Activated T-cell treated with anti-CD3 and anti-CD28 coated beads for 48 hours (primary cell): Measurements from ENCODE around the gene TKFC.

Experiments
- DNase-seq: peaks from one replicate; pipeline ENCODE4 v3.0.0-alpha.2; 2020; ENCODE audit warnings: low read depth

Gene TKFC, protein sequence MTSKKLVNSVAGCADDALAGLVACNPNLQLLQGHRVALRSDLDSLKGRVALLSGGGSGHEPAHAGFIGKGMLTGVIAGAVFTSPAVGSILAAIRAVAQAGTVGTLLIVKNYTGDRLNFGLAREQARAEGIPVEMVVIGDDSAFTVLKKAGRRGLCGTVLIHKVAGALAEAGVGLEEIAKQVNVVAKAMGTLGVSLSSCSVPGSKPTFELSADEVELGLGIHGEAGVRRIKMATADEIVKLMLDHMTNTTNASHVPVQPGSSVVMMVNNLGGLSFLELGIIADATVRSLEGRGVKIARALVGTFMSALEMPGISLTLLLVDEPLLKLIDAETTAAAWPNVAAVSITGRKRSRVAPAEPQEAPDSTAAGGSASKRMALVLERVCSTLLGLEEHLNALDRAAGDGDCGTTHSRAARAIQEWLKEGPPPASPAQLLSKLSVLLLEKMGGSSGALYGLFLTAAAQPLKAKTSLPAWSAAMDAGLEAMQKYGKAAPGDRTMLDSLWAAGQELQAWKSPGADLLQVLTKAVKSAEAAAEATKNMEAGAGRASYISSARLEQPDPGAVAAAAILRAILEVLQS

DNA sequence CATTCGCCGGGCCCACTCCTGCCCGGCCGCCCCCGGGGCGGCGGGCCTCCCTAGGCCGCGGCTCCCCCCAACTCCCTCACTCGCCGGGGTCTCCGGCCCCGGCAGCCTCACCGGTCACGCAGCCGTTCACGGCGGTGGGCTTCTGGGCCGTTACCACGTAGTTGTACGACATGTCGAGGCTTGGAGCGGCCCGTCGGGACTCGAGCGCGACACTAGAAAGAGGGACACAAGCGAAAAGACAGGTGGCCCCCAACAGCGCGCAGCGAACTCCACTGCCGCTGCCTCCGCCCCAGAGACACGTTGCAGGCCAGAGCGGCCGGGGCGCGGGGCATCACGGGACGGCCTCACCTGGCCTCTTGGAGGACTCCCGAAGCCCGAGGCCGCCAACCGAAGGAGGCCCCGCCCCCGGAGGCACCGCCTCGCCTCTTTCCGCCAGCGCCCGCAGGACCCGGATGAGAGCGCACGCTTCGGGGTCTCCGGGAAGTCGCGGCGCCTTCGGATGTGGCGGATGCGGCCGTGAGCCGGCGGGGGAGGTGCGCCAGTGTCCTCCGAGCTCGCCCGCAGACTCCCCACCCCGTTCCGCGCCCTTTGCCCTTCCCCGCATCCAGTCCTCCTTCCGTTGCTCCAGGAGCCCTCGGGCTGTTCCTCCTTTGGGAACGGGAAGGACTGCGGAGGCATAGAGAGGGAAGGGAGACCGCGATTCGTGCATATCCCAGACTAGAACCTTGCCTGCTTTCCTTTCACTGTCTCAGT, at the start of gene TKFC, which contains the start of gene DDB1:
TKFC (plus strand) TSS at position 432 of the 753 bp plus-strand sequence. CDS start 1,501 bp downstream, outside the sequence.
DDB1 (minus strand) TSS at position 309 of the 753 bp plus-strand sequence; CDS start at position 172, 137 bp downstream.
- peak; percentile 99 for DNase-seq

DNA sequence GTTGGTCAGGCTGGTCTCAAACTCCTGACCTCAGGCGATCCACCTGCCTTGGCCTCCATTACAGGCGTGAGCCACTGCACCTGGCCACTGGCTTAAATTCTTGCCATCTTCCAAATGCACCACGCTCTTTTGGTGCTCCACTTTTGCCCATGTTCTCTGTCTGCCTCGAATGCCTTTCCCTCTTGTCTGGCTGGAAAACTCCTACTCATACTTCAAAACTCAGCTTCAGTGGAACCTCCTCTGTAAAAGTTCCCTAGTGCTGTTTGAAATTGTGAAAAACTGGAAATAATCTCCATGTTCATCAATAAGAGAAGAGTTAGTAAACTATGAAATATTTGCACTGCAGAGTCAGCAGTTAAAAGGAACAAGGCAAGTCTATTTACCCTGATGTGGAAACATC, 49.4 kb upstream of the TKFC start:
- no peak for DNase-seq

DNA sequence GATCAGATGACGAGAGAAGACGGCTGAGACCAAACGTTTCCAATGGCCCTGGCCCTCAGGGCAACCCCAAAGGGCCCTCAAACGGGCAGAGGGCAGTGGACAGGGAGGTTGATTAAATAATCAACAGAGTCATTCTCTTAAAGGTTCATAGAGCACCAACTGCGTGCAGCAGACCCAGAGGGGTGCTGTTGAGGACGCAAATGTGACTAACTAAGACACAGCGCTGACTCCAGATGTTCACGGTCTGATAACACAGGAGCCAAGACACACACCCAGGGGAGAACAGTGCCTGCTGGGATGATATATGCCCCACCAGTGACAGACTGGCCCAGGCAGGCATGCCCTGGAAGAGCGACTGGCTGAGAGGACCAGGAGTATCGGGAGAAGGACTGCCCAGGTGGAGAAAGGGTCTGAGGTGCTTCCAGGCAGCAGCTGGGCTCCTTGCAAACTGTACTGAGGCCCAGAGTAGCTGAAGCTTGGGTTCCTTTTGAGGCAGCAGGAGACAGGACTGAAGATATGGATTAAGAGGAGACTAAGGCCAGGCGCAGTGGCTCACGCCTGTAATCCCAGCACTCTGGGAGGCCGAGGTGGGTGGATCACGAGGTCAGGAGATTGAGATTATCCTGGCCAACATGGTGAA, 45.6 kb upstream of the TKFC start:
- no peak for DNase-seq

DNA sequence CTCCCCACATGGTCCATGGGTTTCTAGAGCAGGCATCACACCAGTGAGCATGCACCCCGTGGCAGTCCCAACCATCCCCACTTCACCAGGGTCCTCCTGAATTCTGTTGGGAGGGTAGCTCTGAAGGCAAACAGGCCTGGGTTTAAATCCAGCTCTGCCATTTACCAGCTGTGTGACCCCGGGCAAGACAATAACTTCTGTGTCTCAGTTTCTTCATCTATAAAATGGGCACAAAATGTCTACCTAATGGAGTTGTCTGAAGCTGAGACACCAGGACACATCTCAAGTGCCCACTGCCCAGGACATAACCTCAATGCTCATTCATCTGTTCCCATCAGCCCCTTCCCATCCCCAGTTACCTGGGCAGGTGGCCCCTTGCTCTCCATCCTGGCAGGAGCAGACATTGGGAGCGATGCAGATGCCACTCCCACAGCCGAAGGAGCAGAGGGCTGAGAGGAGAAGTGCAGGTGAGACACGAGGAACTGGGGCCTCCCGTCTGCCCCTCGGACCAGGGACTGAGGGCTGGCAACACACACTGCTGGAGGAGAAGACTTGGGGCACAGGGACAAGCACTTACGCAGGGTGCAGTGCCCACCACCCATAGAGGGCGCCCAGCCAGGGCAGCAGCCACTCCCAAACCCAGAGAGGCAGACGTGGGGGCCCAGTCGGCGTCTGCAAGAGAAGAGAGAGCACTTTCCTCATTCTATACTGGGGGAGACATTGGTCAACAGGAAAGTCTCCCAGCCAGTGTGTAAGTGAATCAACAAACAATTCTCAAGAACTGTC, 41.9 kb upstream of the TKFC start:
- DNase-seq: peak; percentile 13

DNA sequence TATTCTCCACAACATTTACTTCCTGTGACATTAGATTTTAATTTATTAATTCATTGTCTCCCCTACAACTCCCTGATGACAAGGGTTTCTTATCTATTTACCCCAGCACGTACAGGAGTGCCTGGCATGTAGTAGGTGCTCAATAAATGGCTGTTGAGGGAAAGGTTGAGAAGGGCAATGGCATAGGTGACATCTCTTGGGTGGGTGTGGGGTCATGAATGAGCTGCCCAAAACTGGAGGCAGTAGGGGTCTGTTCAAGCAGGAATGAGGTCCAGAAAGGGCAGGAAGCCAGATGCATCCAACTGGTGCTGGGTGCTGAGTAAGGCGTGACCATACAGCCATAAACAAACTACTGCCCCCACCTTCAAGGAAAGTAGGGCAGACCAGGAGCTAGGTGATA, 40.7 kb upstream of the TKFC start:
- DNase-seq: no peak

DNA sequence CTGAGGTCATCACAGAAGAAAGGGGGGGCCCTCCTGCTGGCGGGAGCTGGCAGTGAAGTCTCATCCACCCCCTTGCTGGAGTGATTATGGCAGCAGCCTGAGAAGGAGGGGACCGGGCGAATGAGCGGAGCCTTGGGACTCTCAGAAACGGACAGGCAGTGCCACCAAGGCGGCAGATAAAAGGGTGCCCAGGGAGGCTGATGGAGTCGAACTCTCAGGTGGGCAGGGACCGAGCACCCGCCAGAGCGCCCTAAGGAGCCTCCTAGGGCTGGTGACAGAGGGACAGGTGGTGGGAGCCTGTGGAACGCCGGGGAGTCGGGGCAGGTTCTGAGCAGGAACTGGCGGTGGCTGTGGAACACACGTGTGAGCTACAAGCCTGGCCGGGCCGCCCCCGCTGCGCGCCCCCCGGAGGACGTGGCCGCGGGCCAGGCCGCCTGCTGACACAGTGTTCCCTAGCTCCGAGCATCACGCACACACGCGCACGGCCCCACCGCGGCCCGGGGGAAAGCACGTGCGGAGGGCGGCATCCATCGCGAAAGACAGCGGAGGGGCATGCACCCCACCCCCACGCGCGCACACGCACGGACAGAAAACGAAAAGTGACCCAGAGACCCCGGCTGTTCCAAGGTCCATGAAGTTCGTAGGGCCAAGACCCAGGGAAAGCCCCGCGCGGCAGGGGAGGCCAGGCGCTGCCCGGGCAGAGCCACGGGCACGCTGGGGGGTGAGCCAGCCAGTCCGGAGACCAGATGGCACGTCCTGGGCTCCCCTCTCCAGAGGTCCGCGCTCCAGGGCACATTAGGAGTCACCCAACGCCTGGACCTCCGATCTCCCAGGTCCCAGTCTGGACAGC, 38.9 kb upstream of the TKFC start:
- peak; percentile 55 for DNase-seq

DNA sequence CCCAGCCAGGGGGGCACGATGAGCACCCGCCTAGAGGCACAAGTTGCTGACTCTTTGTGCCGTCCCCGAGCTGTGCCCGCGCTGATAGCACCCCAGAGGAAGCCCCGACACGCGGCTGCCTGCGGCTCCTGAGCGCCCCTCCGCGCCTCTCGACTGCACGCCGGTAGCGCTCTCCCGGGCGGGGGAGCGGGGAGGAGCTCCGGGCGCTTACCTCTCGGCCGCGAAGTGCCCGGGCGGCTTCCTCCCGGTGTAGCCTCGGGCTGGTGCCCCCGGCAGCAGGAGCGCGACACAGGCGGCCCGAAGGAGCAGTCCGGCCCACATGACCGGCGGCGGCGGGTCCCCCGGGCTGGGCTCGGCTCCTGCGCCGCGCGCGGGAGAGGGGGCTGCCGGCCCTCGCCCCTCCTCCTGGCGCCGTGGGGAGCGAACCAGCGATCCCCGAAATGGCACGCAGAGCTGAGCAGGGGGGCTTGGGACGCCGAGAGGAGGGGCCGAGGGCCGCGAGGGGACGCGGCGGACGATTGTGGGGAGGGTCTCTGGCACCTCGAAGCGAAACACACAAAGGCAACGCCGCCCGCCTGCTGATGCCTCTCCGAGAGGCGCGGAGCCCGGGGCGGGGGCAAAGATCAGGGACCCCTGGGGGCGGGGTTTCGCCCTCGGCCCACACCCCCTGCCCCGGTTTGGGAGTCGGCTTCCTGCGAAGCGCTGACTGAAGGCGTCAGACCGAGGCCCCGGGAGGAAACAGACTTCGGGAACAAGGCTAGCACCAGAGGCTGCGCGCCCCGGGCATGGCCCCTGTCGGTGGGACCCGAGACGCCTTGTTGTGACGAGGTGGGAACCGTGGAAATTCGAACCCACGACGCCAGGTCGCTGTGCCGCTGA, 38.1 kb upstream of the TKFC start, which contains the start of gene VWCE:
VWCE (minus strand) TSS at position 600 of the 879 bp plus-strand sequence; CDS start at position 321, 279 bp downstream.
- DNase-seq: peak; percentile 77

DNA sequence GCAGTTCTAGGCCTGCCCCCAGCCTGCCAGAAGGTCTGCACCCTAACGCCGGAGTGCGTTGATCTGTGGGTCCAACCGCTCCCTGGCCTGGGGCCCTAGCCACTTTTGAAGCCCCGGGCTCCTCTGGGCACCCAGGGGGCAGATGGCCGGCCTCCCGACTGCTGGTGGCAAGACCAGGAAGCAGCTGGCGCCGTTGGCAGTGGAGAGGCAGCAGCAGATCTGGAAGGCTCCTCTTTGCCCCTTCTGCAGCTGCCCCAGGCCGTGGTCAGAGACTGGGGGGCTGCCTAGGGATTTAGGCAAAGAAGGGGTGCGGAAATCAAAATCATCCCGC, 37.5 kb upstream of the TKFC start:
- no peak for DNase-seq

DNA sequence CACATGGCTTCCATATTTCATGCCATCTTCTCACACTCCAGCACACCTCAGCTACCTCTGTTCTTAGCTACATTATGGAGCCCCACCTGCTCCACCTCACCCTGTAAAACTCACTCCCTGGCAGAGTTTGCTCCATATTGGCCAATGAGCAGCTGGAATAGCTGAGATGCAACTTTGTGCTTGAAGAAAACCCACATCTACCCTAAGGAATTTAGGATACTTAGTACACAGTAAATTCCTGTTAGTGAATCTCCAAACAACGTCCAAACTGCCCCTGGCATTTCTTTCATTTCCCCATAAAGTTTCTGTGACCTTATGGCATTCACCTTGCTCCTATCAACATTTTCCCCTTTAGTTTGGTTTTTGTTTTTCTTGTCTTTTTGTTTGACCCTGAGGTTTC, 35.7 kb upstream of the TKFC start:
- DNase-seq: no peak

DNA sequence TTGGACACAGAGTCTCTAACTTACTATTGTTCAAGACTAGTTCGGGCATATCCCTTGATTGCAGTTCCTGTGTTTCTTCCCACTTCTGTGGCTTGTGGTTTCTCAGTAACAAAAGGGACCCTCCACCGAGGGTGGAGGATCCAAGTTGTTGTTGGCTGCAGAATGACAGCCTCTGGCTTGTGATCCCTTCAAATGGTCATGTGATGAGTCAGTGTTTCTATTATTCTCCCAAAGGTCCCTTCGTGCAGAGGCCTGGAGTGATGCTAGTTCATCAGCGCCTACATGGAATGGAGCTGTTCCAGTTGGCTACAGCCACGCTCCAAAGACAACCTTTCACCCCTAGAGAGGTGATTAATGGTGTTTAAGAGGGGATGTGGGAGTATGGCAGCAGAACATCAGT, 35.3 kb upstream of the TKFC start:
- no peak for DNase-seq

DNA sequence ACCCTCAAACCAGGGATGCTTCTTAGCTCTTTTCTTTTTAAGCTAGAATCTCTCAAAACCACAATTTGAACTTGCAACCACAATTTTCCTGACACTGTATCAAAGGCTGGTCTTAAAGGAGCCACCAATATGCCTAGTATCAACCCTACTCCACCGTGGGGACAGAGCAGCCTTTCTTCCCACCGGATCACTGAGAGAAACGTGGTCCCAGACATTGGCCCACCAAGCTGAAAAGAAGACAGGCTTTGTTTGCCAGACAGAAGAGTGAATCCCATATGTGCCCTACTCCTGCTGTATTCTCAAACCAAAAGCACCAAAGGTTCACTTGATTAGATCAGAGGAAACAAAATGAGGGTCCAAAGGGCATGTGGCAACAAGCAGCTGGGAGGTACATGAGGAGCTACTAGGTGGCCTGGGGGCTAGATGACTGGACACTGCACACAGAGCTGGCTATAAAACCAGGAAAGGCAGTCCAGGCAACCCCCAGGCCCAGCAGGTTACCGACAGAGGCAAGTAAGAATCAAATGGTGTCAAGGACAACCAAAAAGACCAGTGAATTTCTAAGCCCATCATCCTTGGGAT, 34.3 kb upstream of the TKFC start:
- DNase-seq: no peak

DNA sequence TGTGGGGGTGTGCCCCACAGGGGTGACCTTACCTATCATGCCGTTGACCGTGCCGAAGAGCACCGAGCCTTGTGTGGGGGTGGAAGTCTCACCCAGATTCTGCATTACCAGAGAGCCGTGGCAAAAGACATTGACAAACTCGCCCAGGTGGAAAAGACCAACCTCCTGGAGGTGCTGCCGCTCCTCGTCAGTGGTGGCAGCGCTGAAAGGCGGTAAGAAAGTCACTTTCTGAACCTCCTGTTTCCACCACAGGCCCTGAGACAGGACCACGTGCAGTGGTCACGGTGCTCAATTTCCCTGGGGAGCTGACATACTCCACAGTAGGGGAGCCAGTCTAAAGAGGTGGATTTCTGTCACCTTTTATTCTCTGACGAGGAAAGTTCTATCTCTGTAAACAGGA, 30.5 kb upstream of the TKFC start:
- no peak for DNase-seq

DNA sequence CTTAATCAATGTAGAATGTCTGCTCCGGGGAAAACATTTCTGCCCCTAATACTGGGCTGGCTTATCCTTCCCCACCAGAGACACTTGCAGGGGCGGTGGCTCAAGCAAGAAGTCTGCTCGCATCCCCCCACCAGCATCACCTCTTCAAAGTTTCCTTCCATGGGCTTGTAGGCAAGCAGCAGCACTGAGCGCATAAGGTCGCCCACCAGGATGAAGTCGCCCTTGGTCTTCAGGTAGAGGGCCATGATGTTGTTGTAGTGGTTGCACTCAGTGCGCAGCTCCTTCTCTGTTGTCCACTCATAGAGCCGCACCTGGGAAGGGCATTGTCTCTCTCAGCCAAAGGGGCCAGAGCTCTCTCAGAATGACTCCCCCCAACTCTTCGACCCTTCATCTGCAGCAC, 29.3 kb upstream of the TKFC start:
- DNase-seq: no peak

DNA sequence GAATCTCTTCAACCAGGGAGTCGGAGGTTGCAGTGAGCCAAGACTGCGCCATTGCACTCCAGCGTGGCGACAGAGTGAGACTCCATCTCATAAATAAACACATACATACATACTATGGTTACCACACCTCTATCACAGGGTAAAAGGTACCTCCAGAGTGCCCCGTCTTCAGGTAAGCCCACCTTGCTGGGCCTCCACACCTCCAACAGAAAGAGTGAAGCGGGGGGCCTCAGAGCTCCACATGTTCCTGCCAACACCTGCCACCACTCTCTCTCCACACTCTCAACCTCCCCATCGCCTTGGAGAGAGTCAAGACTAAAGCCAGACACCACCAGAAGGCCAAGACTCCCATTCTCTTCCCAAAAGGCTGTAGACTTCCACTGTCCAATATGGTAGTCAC, 27.6 kb upstream of the TKFC start:
- DNase-seq: no peak

DNA sequence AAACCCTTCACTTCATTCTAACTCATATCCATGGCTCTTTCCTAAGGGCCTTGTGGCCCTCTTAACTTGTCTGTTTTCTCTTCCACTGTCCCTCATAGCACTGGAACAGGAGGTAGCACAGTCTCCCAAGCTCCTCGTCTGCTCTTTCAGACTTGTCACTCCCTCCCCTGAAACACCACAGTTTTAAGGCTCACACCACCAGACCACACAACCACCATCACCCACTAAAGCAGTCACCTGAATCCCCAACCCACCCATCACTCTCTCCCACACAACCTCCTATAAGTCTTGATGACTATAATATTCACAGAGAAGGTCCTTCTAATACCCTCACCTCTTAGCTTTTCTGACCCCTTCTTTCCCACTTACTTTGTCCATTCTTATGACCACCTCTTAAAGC, 26.8 kb upstream of the TKFC start:
- no peak for DNase-seq

DNA sequence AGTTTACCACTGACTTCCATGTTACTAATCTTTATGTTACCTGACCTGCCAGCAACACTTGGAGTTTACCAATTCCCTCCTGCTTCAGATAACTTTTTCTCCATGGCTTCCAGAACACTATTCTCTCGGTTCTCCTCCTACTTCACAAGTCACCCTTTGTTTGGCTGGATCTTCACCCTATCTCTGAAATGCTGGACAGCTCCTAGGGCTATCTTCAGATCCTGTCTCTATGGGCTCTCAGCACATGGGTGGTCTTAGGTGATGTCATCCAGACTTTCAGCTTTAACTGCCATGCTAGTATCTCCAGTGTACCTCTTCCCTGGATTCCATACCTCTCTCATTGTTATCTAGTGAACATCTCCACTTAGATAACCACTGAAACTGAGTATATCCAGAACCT, 25.7 kb upstream of the TKFC start:
- DNase-seq: no peak

DNA sequence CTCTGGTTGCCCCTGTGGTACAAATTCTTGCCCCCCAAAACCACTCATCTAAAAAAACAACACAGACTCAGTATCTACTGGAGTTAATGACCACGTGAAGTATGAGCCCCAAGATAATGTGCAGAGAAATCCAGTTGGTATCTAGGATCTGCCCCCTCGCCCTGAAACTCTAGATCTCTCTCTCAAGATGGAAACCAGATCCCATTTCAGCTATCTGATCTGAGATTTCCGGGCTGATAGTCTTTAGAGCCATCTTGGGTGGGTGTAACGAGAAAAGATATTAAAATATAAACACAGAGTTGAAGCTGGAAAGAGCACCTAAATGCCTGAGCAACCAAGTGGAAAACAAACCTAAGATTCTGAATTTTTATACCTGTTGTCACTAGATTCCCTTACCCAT, 23.9 kb upstream of the TKFC start:
- DNase-seq: no peak

DNA sequence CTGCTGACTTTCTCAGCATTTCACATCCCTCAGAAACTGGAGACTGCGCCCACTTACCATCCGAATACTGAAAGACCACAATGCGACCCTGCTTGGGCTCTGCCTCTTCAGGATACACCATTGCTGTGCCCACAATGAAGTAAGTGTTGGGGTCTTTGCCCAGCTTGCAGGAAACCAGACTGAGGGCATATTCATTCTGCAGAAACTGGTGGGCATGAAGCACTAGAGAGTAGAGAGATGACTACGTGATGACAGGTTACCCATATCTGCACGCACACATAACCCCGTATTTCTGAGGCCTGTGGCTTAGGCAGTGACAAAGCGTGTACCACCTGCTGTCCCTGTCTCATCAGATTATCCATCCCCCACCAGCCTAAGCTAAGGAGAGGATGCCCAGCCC, 23.3 kb upstream of the TKFC start:
- DNase-seq: no peak

DNA sequence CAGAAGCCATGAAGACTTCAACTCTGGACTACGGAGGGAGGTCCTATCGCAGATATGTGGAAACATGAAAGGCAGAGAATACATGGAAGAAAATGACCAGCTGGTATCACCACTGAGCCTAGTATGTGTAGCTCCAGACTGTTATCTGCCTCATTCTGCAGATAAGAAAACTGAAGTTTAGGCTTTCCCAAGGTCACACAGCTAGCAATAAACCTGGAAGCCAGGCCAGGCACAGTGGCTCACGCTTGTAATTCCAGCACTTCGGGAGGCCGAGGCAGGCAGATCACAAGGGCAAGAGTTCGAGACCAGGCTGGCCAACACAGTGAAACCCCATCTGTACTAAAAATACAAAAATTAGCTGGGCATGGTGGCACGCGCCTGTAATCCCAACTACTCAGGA, 22.3 kb upstream of the TKFC start:
- DNase-seq: no peak
